Stomach (tissue), 4 donors: ENCODE measurements around the gene CFAP91.

ENCODE experiments used
- CTCF ChIP-seq, 7 experiments: fragments of 450-650 bp in 4 of 7; fragments of 200-600 bp in 3 of 7; sonication (generic) in 3 of 7; IDR thresholded peaks; one replicate each; pipeline ENCODE4 v1.5.1; 2016 to 2019; ENCODE audit warnings: antibody characterized with exemption in 7 of 7, control low read depth in 2 of 7, mild to moderate bottlenecking in 1 of 7
- EP300 ChIP-seq: sonication (generic); formaldehyde crosslinking; IDR thresholded peaks from one replicate; pipeline ENCODE4 v1.6.1; 2017; ENCODE audit warnings: antibody characterized with exemption
- POLR2A ChIP-seq, 4 donors: fragments of 450-650 bp; IDR thresholded peaks; one replicate each; pipeline ENCODE4 v1.6.1; 2016; ENCODE audit warnings: antibody characterized with exemption in 4 of 4, control low read depth in 2 of 4, mild to moderate bottlenecking in 1 of 4, moderate library complexity in 1 of 4
- POLR2AphosphoS5 ChIP-seq, 3 donors: sonication (generic); formaldehyde crosslinking; IDR thresholded peaks; one replicate each; pipeline ENCODE4 v1.6.1; 2016; ENCODE audit warnings: antibody characterized with exemption in 3 of 3

- TF ChIP-seq CTCF (IDR thresholded peaks at IDR 0.05) (no peak), POLR2A (IDR thresholded peaks at IDR 0.05) (no peak), EP300 (no peak), POLR2AphosphoS5 (IDR thresholded peaks at IDR 0.05) (no peak)
Observed at GRCh38 chr3:119745942-119746341, 43.1 kb downstream of the CFAP91 start.
